Ascending aorta (tissue), 2 donors: ENCODE results near the gene MTHFD2L. TPM values are rescaled to one million over a fixed set of nuclear protein-coding genes. Genes with fewer than 3 reads are reported as not detected.

Source experiments
- DNase-seq, 2 donors: peaks; one replicate each; pipeline ENCODE4 v3.0.0-alpha.2; 2019; ENCODE audit warnings: low spot score in 2 of 2
- H3K27ac ChIP-seq, 2 donors: fragments of 200-600 bp; sonication (generic); one replicate each; pipeline ENCODE4 v1.5.1; 2016 to 2017; ENCODE audit warnings: mild to moderate bottlenecking in 1 of 2
- H3K27me3 ChIP-seq: fragments of 200-600 bp; sonication (generic); one replicate; pipeline ENCODE4 v1.5.1; 2017
- H3K36me3 ChIP-seq, 2 donors: fragments of 200-600 bp; sonication (generic); one replicate each; pipeline ENCODE4 v1.5.1; 2016
- H3K4me1 ChIP-seq, 2 donors: fragments of 200-600 bp; sonication (generic); one replicate each; pipeline ENCODE4 v1.5.1; 2016 to 2017; ENCODE audit warnings: mild to moderate bottlenecking in 1 of 2
- H3K4me3 ChIP-seq, 2 donors: fragments of 200-600 bp; sonication (generic); one replicate each; pipeline ENCODE4 v1.5.1; 2016 to 2017; ENCODE audit warnings: mild to moderate bottlenecking in 1 of 2
- H3K9me3 ChIP-seq, 2 donors: fragments of 200-600 bp; sonication (generic); one replicate each; pipeline ENCODE4 v1.5.1; 2016
- CTCF ChIP-seq, 3 experiments: fragments of 200-600 bp in 2 of 3; fragments of 450-650 bp in 1 of 3; sonication (generic) in 2 of 3; IDR thresholded peaks; one replicate each; pipeline ENCODE4 v1.5.1; 2016 to 2019; ENCODE audit warnings: antibody characterized with exemption in 3 of 3, mild to moderate bottlenecking in 1 of 3, moderate library complexity in 1 of 3
- intact Hi-C: fragments of 100-400 bp; cut with DNase I; formaldehyde crosslinking; loops from one replicate; pipeline ENCODE4 v1.15.1; 2023
- total RNA-seq: library from RNA; depleted of rRNA; stranded (reverse); fragments of >200 nt; gene quantifications from one replicate; pipeline ENCODE4 v1.1.0, GENCODE V29; 2016

The MTHFD2L gene
- total RNA-seq, 1 donor from 2014 or later, result not detected

- intact Hi-C loops, result no loop called here
- DNase-seq, result no peak
- no peaks in the 10 kb centered on the region for H3K36me3 ChIP-seq
- no peaks in the 10 kb centered on the region for H3K9me3 ChIP-seq
- no peaks in the 10 kb centered on the region for H3K27me3 ChIP-seq
- TF ChIP-seq CTCF (IDR thresholded peaks at IDR 0.05), result no peak
- H3K4me3 ChIP-seq, result no peak overlapping the region
- H3K27ac ChIP-seq, result no peak overlapping the region
- H3K4me1 ChIP-seq, result no peaks in the 10 kb centered on the region
Measured at GRCh38 chr4:74175379-74175778, 17.5 kb downstream of the MTHFD2L start.

GRCh38 chr4:74178798-74179197 is 20.9 kb downstream of the MTHFD2L start:
- no peak for TF ChIP-seq CTCF (IDR thresholded peaks at IDR 0.05)
- H3K4me3 ChIP-seq, result no peak overlapping the region
- no peaks in the 10 kb centered on the region for H3K27me3 ChIP-seq
- H3K27ac ChIP-seq, result no peak overlapping the region
- no peak for DNase-seq
- no peaks in the 10 kb centered on the region for H3K36me3 ChIP-seq
- H3K4me1 ChIP-seq, result no peaks in the 10 kb centered on the region
- H3K9me3 ChIP-seq, result no peaks in the 10 kb centered on the region
- intact Hi-C loops, result no loop called here

GRCh38 chr4:74181219-74181618 is 23.3 kb downstream of the MTHFD2L start:
- no peak overlapping the region for H3K27ac ChIP-seq
- DNase-seq, result no peak
- H3K36me3 ChIP-seq, result no peaks in the 10 kb centered on the region
- H3K9me3 ChIP-seq, result no peaks in the 10 kb centered on the region
- no peaks in the 10 kb centered on the region for H3K27me3 ChIP-seq
- no peak overlapping the region for H3K4me3 ChIP-seq
- no peaks in the 10 kb centered on the region for H3K4me1 ChIP-seq
- no peak for TF ChIP-seq CTCF (IDR thresholded peaks at IDR 0.05)
- intact Hi-C loops, result no loop called here

GRCh38 chr4:74188912-74189311 is 31.0 kb downstream of the MTHFD2L start:
- Histone ChIP-seq H3K4me3 (no peak overlapping the region), H3K9me3 (no peaks in the 10 kb centered on the region), H3K27me3 (no peaks in the 10 kb centered on the region), H3K36me3 (no peaks in the 10 kb centered on the region), H3K4me1 (no peaks in the 10 kb centered on the region), H3K27ac (no peak overlapping the region)
- DNase-seq, result no peak
- TF ChIP-seq CTCF (IDR thresholded peaks at IDR 0.05), result no peak
- intact Hi-C loops, result loop anchor here (2.0 kb wide), 1 partner anchor 124 kb away; no protein-coding TSS in a partner anchor

- TF ChIP-seq CTCF (IDR thresholded peaks at IDR 0.05), result peak; percentile 17 to 59 (median 43)
- intact Hi-C loops, result loop anchor here (2.0 kb wide), 1 partner anchor 123 kb away; no protein-coding TSS in a partner anchor
- Histone ChIP-seq H3K36me3 (no peaks in the 10 kb centered on the region), H3K9me3 (no peaks in the 10 kb centered on the region), H3K4me3 (no peak overlapping the region), H3K27me3 (no peaks in the 10 kb centered on the region), H3K27ac (no peak overlapping the region), H3K4me1 (no peaks in the 10 kb centered on the region)
- no peak for DNase-seq
Measured at GRCh38 chr4:74189331-74190043, 31.6 kb downstream of the MTHFD2L start.
